Inflammatory macrophage treated with lipopolysaccharide for 4 hours (primary cell): ENCODE results near the gene NFIX.
A peak's percentile ranks its signal among the peaks of the same experiment; 100 is the strongest.
"Not testable (repeated sequence)": the region's sequence is repeated elsewhere in the genome, so short reads cannot be mapped to it uniquely, and the experiment has no call there.

Experiments used
- DNase-seq: peaks from one replicate; pipeline ENCODE4 v3.0.0-alpha.2; 2020

Gene NFIX

GRCh38 chr19:12994701-12995595, at the start of gene NFIX:
Gene NFIX (plus strand): TSS chr19:12995475. CDS start chr19:12995838, 363 bp downstream.
- DNase-seq: peak; percentile 66

GRCh38 chr19:12945479-12946091, 49.7 kb upstream of the NFIX start, which contains the start of gene RAD23A:
Gene RAD23A (plus strand): TSS chr19:12945862. CDS start chr19:12945949, 87 bp downstream.
- DNase-seq: peak; percentile 100

- peak; percentile 68 for DNase-seq
Measured at GRCh38 chr19:12946092-12946721, 49.1 kb upstream of the NFIX start.

GRCh38 chr19:12946731-12947496, 48.4 kb upstream of the NFIX start:
- no peak for DNase-seq

- DNase-seq: no peak
Measured at GRCh38 chr19:12947702-12948611, 47.3 kb upstream of the NFIX start.

- DNase-seq: no peak
Measured at GRCh38 chr19:12948612-12949362, 46.5 kb upstream of the NFIX start.

GRCh38 chr19:12949363-12950283, 45.7 kb upstream of the NFIX start:
- no peak for DNase-seq

GRCh38 chr19:12952050-12952449, 43.2 kb upstream of the NFIX start:
- DNase-seq: not testable (repeated sequence)

GRCh38 chr19:12952488-12953137, 42.7 kb upstream of the NFIX start:
- DNase-seq: peak; percentile 64

- DNase-seq: no peak
Measured at GRCh38 chr19:12953138-12953798, 42.0 kb upstream of the NFIX start.

GRCh38 chr19:12953799-12954611, 41.3 kb upstream of the NFIX start:
- DNase-seq: no peak

- no peak for DNase-seq
Measured at GRCh38 chr19:12954612-12954962, 40.7 kb upstream of the NFIX start.

- not testable (repeated sequence) for DNase-seq
Measured at GRCh38 chr19:12955575-12955974, 39.7 kb upstream of the NFIX start.

- no peak for DNase-seq
Measured at GRCh38 chr19:12955996-12956395, 39.3 kb upstream of the NFIX start.

GRCh38 chr19:12956446-12957388, 38.6 kb upstream of the NFIX start, which contains the start of gene GADD45GIP1:
Gene GADD45GIP1 (minus strand): TSS chr19:12957223. CDS start chr19:12957212, 11 bp downstream.
- peak; percentile 75 for DNase-seq

- DNase-seq: not testable (repeated sequence)
Measured at GRCh38 chr19:12957389-12957952, 37.8 kb upstream of the NFIX start.
